Frontal cortex (tissue), 4 donors: Measurements from ENCODE around the gene FBH1. TPM values are rescaled to one million over a fixed set of nuclear protein-coding genes. Genes with fewer than 3 reads are reported as not detected.

Experiments
- DNase-seq, 2 donors: peaks; one replicate each; pipeline ENCODE4 v3.0.0; 2012; ENCODE audit warnings: low spot score in 2 of 2
- FAIRE-seq: peaks from 2 replicates; lab custom pipeline; 2012; peaks lifted over from hg19 to GRCh38; lab: Jason Lieb, UNC
- total RNA-seq: library from RNA; depleted of rRNA; stranded (reverse); fragments of >200 nt; gene quantifications from one replicate; pipeline ENCODE4 v1.2.3, GENCODE V29; 2014
- donor health status: control.
- donor health status: control.
- donor health status: control.

Gene FBH1
- total RNA-seq, 1 donor from 2014 or later: 35.1 TPM

DNA sequence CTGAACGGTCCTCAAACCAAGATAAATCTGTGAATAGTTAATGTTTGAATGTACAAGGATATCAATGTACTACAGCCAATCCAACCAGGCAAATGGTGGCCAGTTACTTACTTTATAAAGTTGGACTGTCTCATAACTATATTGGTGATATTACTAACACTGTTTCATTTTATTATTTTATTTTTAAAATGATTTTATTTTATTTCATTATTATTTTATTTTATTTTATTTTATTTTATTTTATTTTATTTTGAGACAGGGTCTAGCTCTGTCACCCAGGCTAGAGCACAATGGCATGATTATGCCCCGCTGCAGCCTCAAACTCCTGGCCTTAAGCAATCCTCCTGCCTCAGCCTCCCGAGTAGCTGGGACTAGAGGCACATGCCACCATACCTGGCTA lies 80.5 kb downstream of the FBH1 start:
- DNase-seq: no peak
- no peak for FAIRE-seq

DNA sequence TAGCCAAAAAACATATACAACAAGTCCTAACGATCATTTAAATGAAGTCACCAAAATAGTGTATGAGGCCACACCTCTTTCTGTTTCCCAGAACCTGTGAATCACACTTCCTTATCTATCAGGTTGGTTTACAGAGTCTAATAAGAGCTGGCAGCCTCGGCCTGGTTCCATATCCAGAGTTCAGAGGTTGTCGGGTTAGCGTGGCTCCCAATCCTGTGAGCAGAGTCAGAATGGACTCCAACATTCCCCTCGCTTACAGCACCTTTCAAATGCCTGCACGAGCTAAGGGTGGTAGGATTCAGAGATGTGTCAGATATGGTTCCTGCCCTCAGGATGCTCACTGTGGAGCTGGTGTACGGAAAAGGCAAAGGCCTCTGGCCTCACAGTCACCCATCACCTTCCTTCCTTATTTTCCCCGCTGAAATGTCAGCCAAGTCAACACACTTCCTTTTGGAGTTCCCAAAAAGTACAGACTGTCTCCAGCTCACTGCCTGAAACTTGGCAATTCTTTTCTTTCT lies 81.3 kb downstream of the FBH1 start:
- FAIRE-seq: no peak

DNA sequence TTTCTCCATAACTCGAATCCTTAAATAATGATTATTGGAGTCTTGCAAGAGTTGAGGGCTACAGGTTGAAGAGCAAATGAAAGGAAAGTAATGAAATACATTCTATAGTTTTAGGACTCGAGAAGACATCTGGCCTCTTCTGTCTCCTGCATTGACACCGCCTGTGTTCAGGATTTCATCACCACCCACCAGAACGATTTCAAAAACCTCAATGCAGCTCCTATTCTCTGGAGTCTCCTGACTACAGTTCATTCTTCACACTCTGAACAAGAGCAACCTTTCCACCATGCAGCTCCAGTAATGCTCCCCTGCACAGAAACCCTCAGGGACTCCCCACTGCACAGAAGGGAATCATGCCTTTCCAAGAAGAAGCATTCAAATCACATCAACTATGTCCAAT lies 81.8 kb downstream of the FBH1 start:
- no peak for FAIRE-seq
- DNase-seq: no peak

More for the DNA sequence above, 81.3 kb downstream of the FBH1 start:
- no peak for DNase-seq

DNA sequence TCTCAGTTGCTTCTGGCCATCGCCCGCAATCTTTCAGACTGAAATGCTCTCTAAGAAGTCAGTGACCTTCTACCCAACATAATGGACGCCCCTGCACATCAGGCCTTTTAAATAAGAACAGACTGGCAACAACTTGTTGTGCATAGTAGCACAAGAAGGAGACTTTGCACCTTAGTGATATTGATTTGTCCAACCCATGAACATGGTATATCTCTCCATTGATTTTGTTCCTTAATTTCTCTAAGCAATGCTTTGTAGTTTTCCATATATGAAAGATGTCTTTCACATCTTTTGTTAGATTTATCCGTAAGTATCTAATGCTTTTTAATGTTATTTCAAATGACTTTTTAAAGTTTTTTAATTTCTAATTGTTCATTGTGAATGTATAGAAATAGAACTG lies 83.0 kb downstream of the FBH1 start:
- DNase-seq: no peak
- no peak for FAIRE-seq

DNA sequence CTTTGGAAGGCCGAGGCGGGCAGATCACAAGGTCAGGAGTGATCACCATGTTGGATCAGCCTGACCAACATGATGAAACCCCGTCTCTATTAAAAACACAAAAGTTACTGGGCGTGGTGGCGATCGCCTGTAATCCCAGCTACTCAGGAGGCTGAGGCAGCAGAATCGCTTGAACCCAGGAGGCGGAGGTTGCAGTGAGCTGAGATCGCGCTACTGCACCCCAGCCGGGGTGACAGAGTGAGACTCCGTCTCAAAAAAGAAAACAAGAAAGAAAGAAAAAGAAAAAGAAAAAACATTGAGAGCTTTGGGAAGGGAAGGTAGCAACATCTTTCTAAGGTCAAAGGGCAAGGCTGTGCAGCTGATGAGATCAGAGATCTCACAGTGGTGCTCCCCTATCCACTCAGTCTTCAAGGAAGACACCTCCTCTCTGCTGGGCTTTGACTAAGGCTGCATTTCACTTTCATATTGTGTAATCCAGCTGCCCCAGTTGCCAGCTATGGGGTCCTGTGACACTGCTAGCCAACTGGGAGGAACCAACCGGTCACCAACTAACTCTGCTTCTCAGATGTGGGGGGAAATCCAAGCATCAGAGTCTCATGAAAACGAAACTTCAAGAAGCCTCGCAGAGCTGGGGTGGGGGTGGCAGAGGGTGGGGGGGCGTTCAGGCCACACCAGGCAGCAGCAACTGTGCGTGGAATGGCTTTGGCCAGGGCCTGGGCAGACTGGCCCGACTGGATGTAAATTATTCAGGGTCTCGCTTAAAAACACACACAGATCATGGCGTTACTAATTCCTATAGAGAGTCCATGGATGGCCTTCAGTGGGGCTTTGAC lies 85.8 kb downstream of the FBH1 start:
- FAIRE-seq (no peak), DNase-seq (peak in 1 of 2 donors; percentile 29)

DNA sequence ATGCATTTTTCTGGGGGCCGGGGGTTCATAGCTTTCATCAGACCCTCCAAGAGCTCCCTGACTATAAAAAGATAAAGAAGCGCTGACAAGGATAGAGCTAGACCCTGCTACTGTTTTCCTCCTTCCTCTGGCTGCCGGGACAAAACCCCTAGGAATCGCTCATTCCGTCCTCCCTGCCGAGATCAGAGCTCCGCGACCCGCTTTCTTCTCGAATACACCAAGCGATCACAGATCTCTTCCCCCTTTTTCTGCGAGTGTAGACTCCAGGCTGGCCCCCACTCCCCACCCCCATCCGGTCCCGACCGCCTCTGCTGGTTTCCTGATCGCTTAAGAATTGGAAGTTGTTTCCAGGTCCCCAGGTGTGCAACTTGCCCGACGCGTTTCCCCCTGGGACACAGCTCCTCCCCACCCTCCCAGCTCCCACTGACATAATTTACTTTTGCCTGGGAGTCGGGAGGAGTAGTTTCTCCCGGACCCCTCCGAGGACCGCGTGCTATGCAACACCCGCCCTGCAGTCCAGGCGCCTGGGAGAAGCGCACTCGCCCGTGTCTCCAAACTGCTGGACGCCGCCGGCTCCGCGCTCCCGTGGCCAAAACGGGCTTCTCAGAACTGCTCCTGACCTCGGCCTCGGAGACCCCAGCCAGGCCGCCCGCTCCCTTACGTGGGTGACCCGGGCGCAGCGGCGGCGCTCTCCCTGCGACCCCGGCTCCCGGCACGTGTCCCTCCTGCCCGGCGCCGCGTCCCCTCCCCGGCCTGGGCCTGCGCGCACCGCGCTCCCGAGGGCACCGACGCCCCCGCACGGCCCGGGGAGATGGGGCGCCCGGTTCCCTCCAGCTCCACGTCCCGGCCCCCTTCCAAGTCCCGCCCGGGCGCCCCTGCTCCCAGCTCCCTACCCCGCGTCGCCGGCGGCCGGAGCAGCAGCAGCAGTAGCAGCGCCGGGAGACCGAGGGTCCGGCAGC lies 86.7 kb downstream of the FBH1 start:
- FAIRE-seq (no peak), DNase-seq (peak; percentile 26 to 52)

DNA sequence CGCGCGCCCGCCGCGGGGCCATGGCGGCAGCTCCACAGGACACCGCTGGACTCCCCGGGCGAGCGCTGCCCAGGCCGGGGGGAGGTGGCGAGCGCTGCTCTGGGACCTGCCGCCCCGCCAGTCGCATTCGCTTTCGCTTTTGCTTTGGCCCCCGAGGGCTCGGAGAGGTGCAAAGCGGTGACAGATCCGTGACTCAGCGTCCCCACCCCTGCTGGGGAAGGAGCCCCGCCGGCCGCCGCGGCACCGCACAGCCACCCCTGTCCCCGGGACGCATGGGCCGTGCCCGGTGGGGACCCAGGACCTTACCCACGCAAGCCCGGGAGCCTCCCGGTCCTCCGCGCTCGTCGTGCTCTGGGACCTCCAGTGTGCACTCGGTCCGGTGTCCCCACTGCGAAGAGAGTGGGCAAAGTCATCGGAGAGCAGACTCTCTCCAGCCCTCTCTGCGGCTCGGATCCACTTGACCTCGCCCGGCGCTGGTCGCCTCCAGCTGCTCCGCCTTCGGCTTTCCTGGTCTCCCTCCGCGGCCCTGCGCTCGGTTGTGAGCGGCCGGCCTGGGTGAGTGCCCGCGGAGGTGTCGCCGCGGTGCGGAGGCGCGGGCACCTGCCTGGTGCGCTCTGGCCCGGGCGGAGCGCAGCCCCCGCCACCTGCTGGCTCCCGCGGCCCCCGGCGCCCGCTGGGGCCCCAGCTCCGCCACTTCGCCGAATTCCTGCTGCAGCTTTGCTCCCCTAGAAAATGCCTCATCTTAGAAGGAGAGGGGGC lies 87.6 kb downstream of the FBH1 start, which contains the start of gene IL15RA:
TSS of gene IL15RA (minus strand) at position 73 of the 759 bp plus-strand sequence. CDS start at position 22, 51 bp downstream.
- peak; percentile 65 to 79 for DNase-seq
- FAIRE-seq: no peak

DNA sequence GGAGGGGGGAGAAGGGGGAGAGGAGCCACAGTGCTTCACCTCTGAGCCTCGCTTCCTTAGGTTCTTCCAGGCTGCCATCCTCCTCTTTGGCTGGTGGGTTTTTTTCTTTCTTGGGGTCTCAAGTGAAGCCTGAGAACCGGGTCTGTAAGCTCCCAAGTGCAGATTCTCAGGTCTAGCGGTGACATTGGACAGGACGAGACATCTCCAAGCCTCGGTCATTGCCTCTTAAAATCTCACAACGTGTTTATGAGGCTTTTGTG lies 88.1 kb downstream of the FBH1 start:
- DNase-seq: no peak
- no peak for FAIRE-seq

DNA sequence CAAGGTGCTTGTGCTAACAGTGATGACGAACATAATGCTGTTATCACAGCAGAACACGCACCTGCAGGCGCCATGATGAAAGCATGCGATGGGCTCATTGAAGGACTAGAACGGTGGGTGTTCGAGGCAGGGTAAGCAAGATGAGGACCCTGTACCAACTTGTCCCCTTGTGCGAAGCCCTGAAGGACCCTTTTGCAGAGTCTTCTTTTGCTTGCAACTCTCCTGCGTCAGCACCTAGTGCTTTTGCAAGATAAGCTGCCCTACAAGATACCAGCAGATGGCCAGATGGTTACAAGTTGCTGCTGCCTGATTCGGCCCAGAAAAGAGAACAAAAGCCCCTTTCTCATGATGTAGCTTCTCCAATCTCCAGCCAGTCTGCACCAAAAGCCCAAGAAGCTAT lies 91.5 kb downstream of the FBH1 start:
- DNase-seq: no peak
- no peak for FAIRE-seq

DNA sequence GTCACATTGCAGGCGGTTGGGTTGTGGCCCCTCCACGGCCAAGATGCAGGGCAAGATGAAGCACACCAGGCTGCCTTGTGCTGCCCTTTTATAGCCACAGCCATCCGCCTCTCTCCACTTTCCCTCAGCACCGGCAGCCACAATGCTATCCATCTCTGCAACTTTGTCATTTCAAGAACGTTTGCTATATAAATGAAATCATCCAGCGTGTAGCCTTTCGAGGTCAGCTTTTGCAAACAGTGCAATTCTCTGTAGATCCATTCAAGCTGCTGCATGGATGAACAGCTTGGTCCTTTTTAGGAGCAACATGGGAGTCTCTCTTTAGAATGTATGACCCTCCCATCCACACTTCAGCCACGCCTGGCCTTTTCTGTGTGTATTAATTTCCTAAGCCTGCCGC lies 93.7 kb downstream of the FBH1 start:
- no peak for DNase-seq
- no peak for FAIRE-seq

DNA sequence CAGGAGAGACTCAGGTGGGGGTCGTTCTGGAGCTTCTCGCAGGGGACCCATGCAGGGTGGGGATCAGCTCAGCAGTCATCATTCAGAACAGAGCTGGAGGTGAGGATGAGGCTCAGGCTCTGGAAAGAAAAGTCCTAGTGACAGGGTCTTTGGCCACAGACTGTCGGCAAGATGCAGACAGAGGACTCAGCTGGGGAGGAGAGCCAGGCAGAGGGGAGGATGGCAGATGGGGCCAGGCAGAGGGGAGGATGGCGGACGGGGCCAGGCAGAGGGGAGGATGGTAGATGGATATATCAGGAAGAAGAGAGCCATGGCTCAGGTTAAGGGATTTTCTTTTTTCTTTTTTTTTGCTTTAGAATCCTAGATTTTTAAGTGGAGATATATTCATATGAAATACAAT lies 95.0 kb downstream of the FBH1 start:
- no peak for FAIRE-seq
- DNase-seq: no peak

Other genes with a start within 250 kb of the FBH1 start
- 18.8 TPM for gene ASB13, start 223.6 kb upstream of the FBH1 start, total RNA-seq
- gene TASOR2, start 205.4 kb upstream of the FBH1 start, total RNA-seq: 102 TPM
- gene GDI2, start 76.8 kb upstream of the FBH1 start, total RNA-seq: 612 TPM
- gene ANKRD16, start 350 bp upstream of the FBH1 start, total RNA-seq: 6.1 TPM
- not detected for gene IL15RA, start 87.3 kb downstream of the FBH1 start, total RNA-seq
- not detected for gene IL2RA, start 172.1 kb downstream of the FBH1 start, total RNA-seq
- 31.8 TPM for gene RBM17, start 198.8 kb downstream of the FBH1 start, total RNA-seq